HG02763 (cell line): Measurements from ENCODE around the gene USP30.
"Not testable (repeated sequence)": the region's sequence is repeated elsewhere in the genome, so short reads cannot be mapped to it uniquely, and the experiment has no call there.

Experiments used
- ATAC-seq: cut with Tn5 transposase; IDR thresholded peaks from one replicate; pipeline ENCODE4 v1.9.1; 2021; ENCODE audit warnings: mild to moderate bottlenecking, moderate library complexity; ENCODE audit not compliant: unreplicated experiment

USP30 gene

GRCh38 chr12:109049794-109050193 is 2.6 kb upstream of the USP30 start:
- ATAC-seq = not testable (repeated sequence)

- ATAC-seq = no peak
Measured at GRCh38 chr12:109052097-109052413, 321 bp upstream of the USP30 start.

DNA sequence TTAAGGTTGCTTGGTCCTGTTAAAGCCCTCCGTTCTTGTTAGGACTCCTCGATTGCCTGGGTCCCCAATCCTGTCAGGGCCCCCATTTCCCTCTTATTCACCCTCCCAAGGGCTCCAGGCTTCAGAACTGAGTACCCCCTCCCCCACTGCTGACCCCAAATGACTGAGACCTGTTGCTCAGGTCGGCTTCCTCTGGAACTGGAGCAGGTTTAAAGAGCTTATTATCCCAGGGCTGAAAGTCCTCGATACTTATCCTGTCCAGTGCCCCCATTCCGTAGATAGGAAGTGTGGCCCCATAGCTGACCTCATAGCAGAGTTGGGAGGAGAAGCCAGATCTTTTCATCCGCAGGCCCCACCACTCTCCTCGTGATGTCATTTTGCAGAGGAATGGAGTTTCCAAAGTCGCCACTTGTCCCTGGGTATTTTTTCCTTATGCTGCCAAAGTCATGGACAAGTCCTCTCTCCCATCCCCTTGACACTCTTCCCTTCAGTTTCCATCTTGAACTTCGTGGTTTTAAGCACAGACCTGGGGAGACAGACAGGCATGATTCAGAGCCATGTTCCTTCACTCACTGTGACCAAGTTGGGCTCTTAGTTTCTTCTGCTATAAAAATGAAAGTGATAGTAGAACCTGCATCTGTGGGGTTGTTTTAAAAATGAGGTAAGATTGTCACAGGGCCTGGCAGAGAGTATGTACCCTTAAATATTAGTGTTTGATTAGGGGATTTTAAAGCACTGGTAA is 1.2 kb downstream of the USP30 start:
- ATAC-seq = no peak

DNA sequence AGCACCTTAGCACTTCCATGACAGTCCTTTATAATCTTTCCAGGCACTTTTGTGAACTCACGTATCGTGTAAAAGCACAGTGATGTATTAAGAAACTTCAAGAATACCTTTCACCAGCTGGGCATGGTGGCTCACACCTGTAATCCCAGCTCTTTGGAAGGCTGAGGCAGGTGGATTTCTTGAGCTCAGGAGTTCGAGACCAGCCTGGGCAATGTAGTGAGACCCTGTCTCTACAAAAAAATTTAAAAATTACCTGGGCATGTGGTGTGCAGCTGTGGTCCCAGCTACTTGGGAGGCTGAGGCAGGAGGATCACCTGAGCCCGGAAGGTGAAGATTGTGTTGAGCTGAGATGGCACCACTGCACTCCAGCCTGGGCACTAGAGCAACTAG is 1.7 kb downstream of the USP30 start:
- ATAC-seq = not testable (repeated sequence)

DNA sequence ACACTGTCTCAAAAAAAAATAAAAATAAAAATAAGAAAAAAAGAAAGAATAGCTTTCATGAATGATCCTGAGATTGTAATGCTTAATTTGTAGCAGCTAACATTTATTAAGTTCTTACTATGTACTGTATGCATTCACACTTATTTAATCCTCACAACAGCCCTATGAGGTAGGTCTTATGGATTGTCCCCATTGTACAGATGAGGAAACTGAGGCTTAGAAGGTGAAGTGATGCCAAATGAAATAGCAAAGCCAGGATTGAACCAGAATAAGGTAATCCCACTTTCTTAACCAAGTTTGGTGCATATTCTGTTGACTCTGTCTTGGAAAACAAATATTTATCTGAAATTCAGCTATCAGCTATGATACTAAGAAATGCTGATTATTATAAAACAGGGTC is 2.1 kb downstream of the USP30 start:
- ATAC-seq = no peak

DNA sequence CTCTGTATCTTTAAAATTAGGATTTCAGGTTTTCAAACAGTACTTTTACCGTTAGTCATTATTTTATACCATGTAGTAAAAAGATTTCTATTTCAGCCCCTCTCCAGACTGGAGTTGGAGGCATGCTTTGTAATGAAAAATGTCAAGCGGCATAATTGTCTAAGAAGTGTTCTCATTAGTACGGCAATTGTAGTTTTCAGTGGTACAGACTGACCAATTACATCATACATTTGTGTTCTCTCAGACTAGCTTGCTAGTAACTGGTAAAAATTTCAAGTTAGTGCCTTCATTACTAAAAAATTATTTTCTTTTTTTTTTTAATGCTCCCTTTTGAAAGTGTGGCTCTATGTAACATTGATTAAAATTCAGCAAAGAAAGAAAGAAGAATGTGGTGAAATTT is 4.5 kb downstream of the USP30 start:
- no peak for ATAC-seq

DNA sequence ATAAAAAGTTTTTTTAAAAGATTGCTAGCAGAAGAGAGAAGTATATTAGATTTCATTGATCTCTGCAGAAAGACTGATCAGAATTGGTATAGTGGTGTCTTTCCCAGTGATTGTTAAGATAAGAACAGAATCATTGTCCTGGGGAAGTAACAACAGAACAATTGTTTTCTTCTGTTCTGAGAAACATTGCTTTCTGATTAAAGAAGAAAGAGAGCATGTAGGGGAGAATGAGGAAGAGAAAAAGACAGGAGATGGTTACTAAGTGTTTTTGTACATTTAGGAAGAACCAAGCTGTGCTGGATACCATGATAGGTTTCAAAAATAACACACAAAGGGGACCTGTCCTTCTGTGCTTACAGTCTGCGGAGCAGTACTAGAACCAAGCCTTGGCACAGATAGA is 5.0 kb downstream of the USP30 start:
- no peak for ATAC-seq

- ATAC-seq = no peak
Measured at GRCh38 chr12:109058773-109059172, 6.4 kb downstream of the USP30 start.

DNA sequence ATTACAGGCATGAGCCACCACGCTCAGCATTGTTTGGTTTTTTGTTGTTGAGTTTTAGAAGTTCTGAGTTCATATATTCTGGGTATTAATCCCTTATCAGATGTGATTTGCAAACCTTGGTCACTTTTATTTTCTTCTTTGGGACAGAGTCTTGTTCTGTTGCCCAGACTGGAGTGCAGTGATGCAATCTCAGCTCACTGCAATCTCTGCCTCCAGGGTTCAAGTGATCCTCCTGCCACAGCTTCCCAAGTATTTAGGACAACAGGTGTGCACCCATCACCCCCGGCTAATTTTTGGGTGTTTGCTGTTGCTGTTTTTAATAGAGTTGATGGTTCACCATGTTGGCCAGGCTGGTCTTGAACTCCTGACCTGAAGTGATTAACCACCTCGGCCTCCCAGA is 11.8 kb downstream of the USP30 start:
- no peak for ATAC-seq

GRCh38 chr12:109065154-109065852 is 12.9 kb downstream of the USP30 start:
- no peak for ATAC-seq

GRCh38 chr12:109065853-109066193 is 13.4 kb downstream of the USP30 start:
- ATAC-seq = no peak

- ATAC-seq = no peak
Measured at GRCh38 chr12:109069307-109070271, 17.2 kb downstream of the USP30 start.

DNA sequence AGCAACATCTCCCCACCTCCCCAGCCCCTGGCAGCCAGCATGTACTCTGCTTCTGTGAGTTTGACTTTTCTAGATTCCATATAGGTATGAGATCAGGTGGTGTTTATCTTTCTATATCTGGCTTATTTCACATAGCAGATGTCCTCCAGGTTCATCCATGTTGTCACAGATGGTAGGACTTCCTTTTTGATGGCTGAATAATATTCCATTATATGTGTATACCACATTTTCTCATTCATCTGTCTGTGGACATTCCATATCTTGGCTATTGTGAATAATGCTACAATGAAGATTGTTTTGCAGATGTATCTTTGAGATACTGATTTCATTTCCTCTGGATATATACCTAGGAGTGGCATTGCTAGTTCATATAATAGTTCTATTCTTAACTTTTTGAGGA is 22.5 kb downstream of the USP30 start:
- no peak for ATAC-seq

DNA sequence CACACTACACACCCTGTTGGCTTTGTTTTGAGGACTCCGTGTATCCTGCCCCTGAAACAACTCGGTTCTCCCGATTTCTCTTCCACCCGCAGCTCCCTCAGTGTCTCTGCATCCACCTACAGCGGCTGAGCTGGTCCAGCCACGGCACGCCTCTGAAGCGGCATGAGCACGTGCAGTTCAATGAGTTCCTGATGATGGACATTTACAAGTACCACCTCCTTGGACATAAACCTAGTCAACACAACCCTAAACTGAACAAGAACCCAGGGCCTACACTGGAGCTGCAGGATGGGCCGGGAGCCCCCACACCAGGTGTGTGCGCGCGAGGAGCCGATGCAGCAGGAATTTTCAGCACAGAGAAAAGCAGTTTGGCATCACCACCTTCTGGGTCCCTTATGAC is 30.4 kb downstream of the USP30 start:
- no peak for ATAC-seq

- no peak for ATAC-seq
Measured at GRCh38 chr12:109084425-109084824, 32.0 kb downstream of the USP30 start.

GRCh38 chr12:109085590-109085989 is 33.2 kb downstream of the USP30 start:
- ATAC-seq = no peak

- ATAC-seq = no peak
Measured at GRCh38 chr12:109087250-109087649, 34.9 kb downstream of the USP30 start.

DNA sequence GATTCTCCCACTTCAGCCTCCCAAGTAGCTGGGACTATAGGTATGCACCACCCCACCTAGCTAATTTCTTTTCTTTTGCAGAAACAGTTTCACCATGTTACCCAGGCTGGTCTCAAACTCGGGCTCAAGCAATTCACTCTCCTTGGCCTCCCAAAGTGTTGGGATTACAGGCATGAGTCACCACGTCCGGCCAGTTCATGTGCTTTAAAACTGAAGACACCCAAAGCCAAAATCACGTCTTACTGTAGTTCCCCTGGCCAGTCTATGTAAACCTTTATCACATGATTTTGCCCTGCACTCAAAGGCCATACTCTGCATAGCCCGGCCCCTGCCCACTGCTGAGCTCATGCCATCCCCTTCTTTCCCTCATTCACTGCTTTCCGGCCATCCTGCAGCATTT is 36.4 kb downstream of the USP30 start:
- no peak for ATAC-seq

- ATAC-seq = no peak
Measured at GRCh38 chr12:109089683-109090082, 37.3 kb downstream of the USP30 start.

DNA sequence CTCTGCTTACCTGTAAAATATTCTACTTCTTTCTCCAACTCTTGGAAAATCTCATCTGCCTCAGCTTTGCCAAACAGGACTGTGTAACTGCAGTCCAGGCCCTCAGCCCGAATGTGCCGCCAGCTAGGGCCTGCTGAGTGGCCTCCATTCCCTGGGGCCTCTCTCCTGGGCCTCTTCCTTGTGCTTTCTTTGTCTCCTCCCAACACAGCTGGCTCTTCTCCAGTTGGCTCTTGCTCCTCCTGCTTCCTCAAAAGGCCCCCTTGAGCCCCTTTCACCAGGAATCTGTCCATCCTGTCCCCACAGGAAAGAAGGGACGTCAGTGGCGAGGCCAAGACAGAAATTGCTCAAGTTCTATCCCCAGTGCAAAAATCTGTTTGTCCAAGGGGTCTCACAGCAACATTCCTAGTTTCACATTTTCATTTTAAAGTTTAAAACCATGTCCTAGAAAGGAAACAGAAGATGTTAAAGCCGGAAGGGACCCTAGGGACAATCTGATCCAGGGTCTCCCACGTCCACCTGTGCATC is 40.2 kb downstream of the USP30 start:
- no peak for ATAC-seq
